ENCODE measurements around the gene TMCC3. TPM values are rescaled to one million over a fixed set of nuclear protein-coding genes. Genes with fewer than 3 reads are reported as not detected.

Gene TMCC3
- total RNA-seq, 4 donors from 2014 or later: 11.2 to 18.1 (median 16.4) TPM

GRCh38 chr12:94633401-94633800, 17.0 kb downstream of the TMCC3 start:
- DNase-seq (ENCODE audit: low spot score in 2 of 2): no peak
- no peak for TF ChIP-seq CTCF (IDR thresholded peaks at IDR 0.05)
- TF ChIP-seq POLR2AphosphoS5 (IDR thresholded peaks at IDR 0.05): no peak
- TF ChIP-seq EP300 (IDR thresholded peaks at IDR 0.05): no peak
- Histone ChIP-seq H3K27me3 (no peaks in the 10 kb centered on the region), H3K9me3 (no peaks in the 10 kb centered on the region), H3K36me3 (no peaks in the 10 kb centered on the region), H3K27ac (no peak overlapping the region), H3K4me1 (peaks cover 5% of the 10 kb centered on the region), H3K4me3 (no peak overlapping the region)
- 100% methylated on average over 1 of the region's 1 CpG for WGBS

GRCh38 chr12:94631058-94631457, 19.3 kb downstream of the TMCC3 start:
- H3K27ac ChIP-seq: no peak overlapping the region
- H3K9me3 ChIP-seq: no peaks in the 10 kb centered on the region
- 86% methylated on average over 3 of the region's 3 CpGs for WGBS
- H3K27me3 ChIP-seq: no peaks in the 10 kb centered on the region
- no peak for DNase-seq (ENCODE audit: low spot score in 2 of 2)
- H3K36me3 ChIP-seq: no peaks in the 10 kb centered on the region
- TF ChIP-seq CTCF (IDR thresholded peaks at IDR 0.05): no peak
- TF ChIP-seq EP300 (IDR thresholded peaks at IDR 0.05): no peak
- TF ChIP-seq POLR2AphosphoS5 (IDR thresholded peaks at IDR 0.05): no peak
- no peak for TF ChIP-seq POLR2A (IDR thresholded peaks at IDR 0.05)
- H3K4me3 ChIP-seq: no peak overlapping the region
- no peaks in the 10 kb centered on the region for H3K4me1 ChIP-seq

GRCh38 chr12:94628819-94629472, 21.4 kb downstream of the TMCC3 start:
- no peak for TF ChIP-seq CTCF (IDR thresholded peaks at IDR 0.05)
- no peak for TF ChIP-seq POLR2AphosphoS5 (IDR thresholded peaks at IDR 0.05)
- TF ChIP-seq POLR2A (IDR thresholded peaks at IDR 0.05): no peak
- no peak for TF ChIP-seq EP300 (IDR thresholded peaks at IDR 0.05)
- 89% methylated on average over 6 of the region's 6 CpGs for WGBS

GRCh38 chr12:94628369-94628768, 22.0 kb downstream of the TMCC3 start:
- Histone ChIP-seq H3K9me3 (no peaks in the 10 kb centered on the region), H3K4me1 (peaks cover under 1% of the 10 kb centered on the region), H3K36me3 (no peaks in the 10 kb centered on the region), H3K27me3 (no peaks in the 10 kb centered on the region), H3K27ac (no peak overlapping the region), H3K4me3 (no peak overlapping the region)
- no peak for DNase-seq (ENCODE audit: low spot score in 2 of 2)
- 89% methylated on average over 4 of the region's 4 CpGs for WGBS
- TF ChIP-seq POLR2AphosphoS5 (IDR thresholded peaks at IDR 0.05) (no peak), POLR2A (IDR thresholded peaks at IDR 0.05) (no peak), EP300 (IDR thresholded peaks at IDR 0.05) (no peak), CTCF (IDR thresholded peaks at IDR 0.05) (no peak)

More at GRCh38 chr12:94628819-94629472, 21.4 kb downstream of the TMCC3 start:
- no peaks in the 10 kb centered on the region for H3K27me3 ChIP-seq
- DNase-seq (ENCODE audit: low spot score in 2 of 2): no peak
- no peaks in the 10 kb centered on the region for H3K36me3 ChIP-seq
- H3K4me1 ChIP-seq: no peaks in the 10 kb centered on the region
- H3K9me3 ChIP-seq: no peaks in the 10 kb centered on the region
- H3K4me3 ChIP-seq: no peak overlapping the region
- H3K27ac ChIP-seq: no peak overlapping the region

GRCh38 chr12:94625531-94625930, 24.8 kb downstream of the TMCC3 start:
- TF ChIP-seq POLR2A (IDR thresholded peaks at IDR 0.05) (no peak), EP300 (IDR thresholded peaks at IDR 0.05) (no peak), CTCF (IDR thresholded peaks at IDR 0.05) (no peak), POLR2AphosphoS5 (IDR thresholded peaks at IDR 0.05) (no peak)
- Histone ChIP-seq H3K4me1 (peaks cover 23% of the 10 kb centered on the region), H3K9me3 (no peaks in the 10 kb centered on the region), H3K27me3 (no peaks in the 10 kb centered on the region), H3K4me3 (no peak overlapping the region), H3K27ac (no peak overlapping the region), H3K36me3 (no peaks in the 10 kb centered on the region)
- 84% methylated on average over 6 of the region's 6 CpGs for WGBS
- no peak for DNase-seq (ENCODE audit: low spot score in 2 of 2)

All from suprapubic skin (tissue), 4 donors.